ENCODE data around the gene RBMS3.

The RBMS3 gene

GRCh38 chr3:29889215-29889614, 608.3 kb downstream of the RBMS3 start:
- no peak for DNase-seq (ENCODE audit: low read depth in 2 of 2)

DNA sequence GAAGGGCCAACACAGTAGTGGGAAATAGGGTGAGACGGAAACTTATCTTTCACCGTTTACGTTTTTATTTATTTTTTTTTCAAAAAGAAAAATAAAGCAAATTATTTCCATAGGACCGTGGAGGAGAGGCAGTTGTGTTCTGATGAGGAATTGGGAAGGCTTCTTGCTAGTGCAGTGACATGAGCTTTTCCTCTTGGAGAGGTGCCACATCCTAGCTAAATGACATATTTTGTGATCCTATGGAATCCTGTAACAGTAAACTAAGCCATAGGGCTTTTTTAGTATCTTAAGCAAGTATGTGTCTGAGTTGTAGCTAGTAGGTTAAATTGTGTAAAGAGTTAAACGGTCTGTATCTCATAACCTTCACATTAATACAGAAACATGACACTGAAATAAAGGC, 609.9 kb downstream of the RBMS3 start:
- DNase-seq (ENCODE audit: low read depth in 2 of 2), result no peak

DNA sequence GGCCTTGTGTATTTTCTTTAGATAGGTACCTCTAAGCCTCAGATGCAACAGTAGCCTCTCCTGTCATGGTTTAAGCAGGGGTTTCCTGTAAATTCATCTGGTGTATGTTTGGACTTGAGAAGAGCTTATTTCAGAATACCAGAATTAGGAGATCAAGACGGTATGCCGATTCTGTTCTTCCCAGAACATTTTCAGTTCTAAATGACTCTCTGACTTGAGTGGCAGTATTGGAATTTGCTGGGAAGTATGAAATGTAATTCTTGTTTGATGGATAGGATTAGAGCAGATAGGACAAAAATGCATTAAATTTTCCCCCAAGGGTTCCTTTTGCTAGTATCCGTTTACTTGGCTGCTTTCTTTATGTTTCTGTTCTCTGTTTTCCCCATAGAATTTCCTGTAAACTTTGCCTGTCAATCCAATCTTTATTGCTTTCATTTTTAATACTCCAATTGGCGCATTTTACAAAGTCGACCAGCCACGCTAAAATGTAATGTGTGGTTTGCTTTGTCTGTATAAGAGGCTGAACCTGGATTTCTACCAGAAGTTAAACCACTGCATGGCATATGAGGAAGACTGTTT, 612.2 kb downstream of the RBMS3 start:
- DNase-seq (ENCODE audit: low read depth in 2 of 2), result no peak

- no peak for DNase-seq (ENCODE audit: low read depth in 2 of 2)
Observed at GRCh38 chr3:29896856-29897255, 616.0 kb downstream of the RBMS3 start.

- no peak for DNase-seq (ENCODE audit: low read depth in 2 of 2)
Observed at GRCh38 chr3:29898171-29898965, 617.5 kb downstream of the RBMS3 start.

GRCh38 chr3:29899021-29899420, 618.1 kb downstream of the RBMS3 start:
- DNase-seq (ENCODE audit: low read depth in 2 of 2), result no peak

- no peak for DNase-seq (ENCODE audit: low read depth in 2 of 2)
Observed at GRCh38 chr3:29901097-29901496, 620.2 kb downstream of the RBMS3 start.

GRCh38 chr3:29903600-29903999, 622.7 kb downstream of the RBMS3 start:
- DNase-seq (ENCODE audit: low read depth in 2 of 2), result no peak

GRCh38 chr3:29906906-29907305, 626.0 kb downstream of the RBMS3 start:
- no peak for DNase-seq (ENCODE audit: low read depth in 2 of 2)

DNA sequence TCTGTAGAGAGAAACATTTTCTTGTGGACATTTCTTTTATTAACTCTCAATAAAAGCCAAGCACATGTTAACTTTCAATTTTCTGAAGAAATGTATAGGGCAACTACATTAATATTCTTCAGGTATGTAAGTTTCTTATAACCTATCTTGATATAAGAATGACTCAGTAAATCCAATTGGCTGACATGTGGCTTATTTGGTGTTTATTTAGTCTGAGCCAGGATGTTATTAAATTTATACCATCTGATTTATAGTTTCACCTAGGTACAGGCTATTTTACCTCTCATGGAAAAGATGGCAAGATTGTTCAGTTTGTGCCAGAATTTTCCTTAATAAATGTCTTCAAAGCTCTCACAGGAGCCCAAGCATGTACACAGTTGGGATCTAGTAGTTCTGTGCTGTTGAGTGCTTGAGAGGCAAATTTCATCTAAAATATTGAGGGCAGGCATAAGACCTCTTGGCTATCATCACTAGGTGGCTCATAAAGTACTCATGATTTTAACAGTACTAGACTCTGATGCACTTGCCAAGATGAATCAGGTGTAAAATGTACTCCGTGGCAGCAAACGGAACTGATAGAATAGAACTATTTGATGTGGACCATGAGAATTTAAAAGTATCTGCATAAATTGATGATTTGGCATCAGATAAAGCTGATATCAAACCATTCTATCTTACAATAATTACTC, 631.9 kb downstream of the RBMS3 start:
- DNase-seq (ENCODE audit: low read depth in 2 of 2), result no peak

DNA sequence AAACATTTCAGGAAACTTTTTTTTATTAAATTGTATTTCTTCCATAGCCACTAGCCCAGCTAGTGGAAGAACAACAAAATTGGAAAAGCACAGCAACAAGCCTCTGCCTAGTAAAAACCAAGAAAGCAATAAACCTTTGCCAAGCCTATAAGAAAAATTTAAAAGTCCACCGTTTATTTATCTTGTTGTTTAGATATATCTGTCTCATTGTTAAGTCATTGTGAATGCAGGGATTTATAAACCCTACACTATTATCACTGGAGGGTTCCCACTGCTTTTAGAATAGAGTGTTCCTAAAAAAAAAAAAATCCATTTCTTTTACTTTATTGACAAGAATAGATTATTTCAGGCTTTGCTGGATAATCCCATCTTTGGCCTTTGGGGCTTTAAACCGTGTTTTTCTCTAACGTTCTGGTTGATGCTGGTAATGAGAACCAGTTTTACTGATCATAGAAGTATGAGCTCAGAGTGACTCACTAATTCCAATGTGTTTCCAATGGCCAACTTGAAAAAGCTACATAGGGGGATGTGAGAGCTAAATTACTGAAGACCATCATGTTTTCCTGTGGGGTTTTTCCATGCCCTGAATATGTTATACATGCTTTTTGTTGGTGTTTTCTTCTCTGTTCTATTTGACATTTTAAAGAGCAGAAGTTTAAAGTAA, 634.1 kb downstream of the RBMS3 start:
- DNase-seq (ENCODE audit: low read depth in 2 of 2), result no peak

DNA sequence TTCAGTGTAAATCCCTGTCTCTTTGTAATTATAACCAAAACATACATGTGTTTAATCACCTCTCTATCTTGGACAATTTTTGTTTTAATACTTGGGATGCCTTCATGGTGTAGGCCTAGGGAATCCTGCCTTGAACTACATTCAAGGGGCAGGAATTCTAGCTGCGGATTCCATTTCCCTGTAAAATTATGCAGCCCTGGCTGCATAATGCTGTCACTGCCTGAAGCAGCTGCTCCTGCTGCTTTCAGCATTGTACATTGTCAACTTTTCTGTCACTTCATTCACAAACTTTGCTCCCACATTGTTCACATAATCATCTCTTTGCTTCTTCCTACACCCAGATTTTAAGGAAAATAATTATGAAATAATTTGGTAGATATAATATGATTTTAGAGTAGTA, 638.7 kb downstream of the RBMS3 start:
- no peak for DNase-seq (ENCODE audit: low read depth in 2 of 2)

- no peak for DNase-seq (ENCODE audit: low read depth in 2 of 2)
Observed at GRCh38 chr3:29922992-29923746, 642.3 kb downstream of the RBMS3 start.

DNA sequence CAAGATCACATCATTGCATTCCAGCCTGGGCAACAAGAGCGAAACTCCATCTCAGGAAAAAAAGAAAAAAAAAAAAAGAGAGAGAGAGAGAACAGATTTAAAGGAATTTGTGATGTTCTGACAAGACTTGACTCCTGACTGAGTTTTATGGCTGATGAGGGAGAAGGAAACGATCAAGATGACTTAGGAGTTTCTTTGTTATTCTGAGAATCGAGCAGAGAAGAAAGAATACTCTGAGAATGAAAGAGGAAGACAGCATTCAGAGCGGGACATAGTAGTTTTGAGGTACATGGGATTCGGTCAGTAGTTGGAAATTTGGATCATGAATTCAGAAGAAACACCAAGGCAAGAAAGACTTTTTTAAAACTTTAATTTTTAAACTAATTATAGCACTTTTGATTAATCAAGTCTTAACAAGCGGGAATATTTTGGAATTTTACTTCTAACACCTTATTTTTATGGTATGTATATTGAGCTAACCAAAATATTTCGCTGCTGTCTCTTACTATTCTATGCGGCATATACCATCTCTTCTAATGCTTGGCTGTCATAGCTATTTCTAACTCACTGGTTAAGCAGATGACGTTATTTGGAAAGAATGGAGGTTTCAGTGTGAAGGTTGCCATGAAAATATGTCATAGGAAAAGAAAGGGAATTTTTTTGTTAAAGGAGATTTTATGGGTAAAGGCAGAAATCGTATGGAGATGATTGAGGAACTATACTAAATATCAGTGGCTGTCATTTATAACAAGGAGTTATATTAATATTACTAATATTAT, 644.1 kb downstream of the RBMS3 start:
- no peak for DNase-seq (ENCODE audit: low read depth in 2 of 2)

GRCh38 chr3:29926378-29926777, 645.5 kb downstream of the RBMS3 start:
- DNase-seq (ENCODE audit: low read depth in 2 of 2), result no peak

DNA sequence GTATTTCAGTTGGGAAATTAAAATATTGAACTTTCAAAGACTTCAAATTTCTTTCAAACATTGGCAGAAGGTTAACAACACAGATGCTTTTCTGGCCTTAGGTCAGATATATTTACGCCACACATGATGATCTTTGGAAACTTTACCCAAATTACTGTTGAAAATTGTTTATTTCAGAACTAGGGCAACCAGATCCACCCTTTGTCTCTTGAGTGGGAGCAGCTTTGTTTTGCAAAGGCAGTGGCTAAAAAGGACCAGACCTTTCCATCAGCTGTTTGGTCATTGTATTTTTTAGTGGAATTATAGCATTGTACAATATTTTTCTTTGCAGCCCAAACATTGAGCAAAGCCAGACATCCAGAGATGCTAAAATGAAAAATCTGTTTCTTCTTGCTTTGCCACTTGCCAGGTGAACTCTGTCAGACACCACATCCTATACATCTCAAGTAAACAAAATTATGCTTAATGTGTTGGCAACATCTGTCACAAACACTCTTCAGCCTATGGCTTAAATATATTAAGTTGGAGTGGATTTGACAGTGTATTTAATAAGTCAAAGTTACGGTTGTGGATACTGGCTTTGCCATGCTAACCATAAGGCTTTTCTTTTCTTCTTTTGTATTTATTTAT, 651.9 kb downstream of the RBMS3 start:
- no peak for DNase-seq (ENCODE audit: low read depth in 2 of 2)

GRCh38 chr3:29933802-29934490, 653.1 kb downstream of the RBMS3 start:
- DNase-seq (ENCODE audit: low read depth in 2 of 2), result no peak

GRCh38 chr3:29934751-29935150, 653.9 kb downstream of the RBMS3 start:
- no peak for DNase-seq (ENCODE audit: low read depth in 2 of 2)

DNA sequence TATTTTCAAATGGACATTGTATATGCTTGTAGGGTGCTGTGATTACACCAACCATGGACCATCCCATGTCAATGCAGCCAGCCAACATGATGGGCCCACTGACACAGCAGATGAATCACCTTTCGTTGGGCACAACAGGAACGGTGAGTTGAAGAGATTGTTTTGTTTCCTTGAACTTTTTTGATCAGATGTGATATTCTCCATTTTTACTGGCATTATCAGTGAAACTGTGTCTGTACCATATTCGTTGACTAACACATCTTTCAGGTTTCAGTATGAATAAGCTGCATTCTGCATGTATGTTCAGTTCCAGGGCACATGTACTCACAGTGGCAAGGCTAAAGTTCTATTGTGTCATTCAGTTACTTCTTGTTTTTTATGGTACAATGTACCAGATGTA, 655.2 kb downstream of the RBMS3 start:
- DNase-seq (ENCODE audit: low read depth in 2 of 2), result no peak

GRCh38 chr3:29936766-29937165, 655.9 kb downstream of the RBMS3 start:
- DNase-seq (ENCODE audit: low read depth in 2 of 2), result no peak
